Nephron (organoid): Measurements from ENCODE around the gene ECHDC1.

Source experiments
- H3K27ac Mint-ChIP-seq, 3 experiments: 2 replicates each; pipeline ENCODE4 v1.8.0; 2020; ENCODE audit warnings: mixed read lengths in 3 of 3, mild to moderate bottlenecking in 2 of 3, moderate library complexity in 1 of 3
- H3K27me3 Mint-ChIP-seq: 2 replicates; pipeline ENCODE4 v1.8.0; 2021; ENCODE audit warnings: low read depth, mild to moderate bottlenecking, moderate library complexity, mixed read lengths
- H3K36me3 Mint-ChIP-seq: 2 replicates; pipeline ENCODE4 v1.8.0; 2020; ENCODE audit warnings: low read depth, mixed read lengths
- H3K4me1 Mint-ChIP-seq: 2 replicates; pipeline ENCODE4 v1.8.0; 2020; ENCODE audit warnings: mixed read lengths
- H3K4me3 Mint-ChIP-seq, 3 experiments: 2 replicates each; pipeline ENCODE4 v1.8.0; 2020; ENCODE audit warnings: mild to moderate bottlenecking in 3 of 3, mixed read lengths in 3 of 3, moderate library complexity in 2 of 3
- H3K9me3 Mint-ChIP-seq: 2 replicates; pipeline ENCODE4 v1.8.0; 2020; ENCODE audit warnings: mixed read lengths
- CTCF ChIP-seq, 3 experiments: fragments of 200-600 bp; sonication (generic); IDR thresholded peaks; one replicate each; pipeline ENCODE4 v1.5.0; 2021; ENCODE audit warnings: antibody characterized with exemption in 3 of 3; ENCODE audit not compliant: unreplicated experiment in 3 of 3

Gene ECHDC1

GRCh38 chr6:127272576-127272975 is 70.8 kb downstream of the ECHDC1 start:
- Mint-ChIP-seq H3K27ac (no peak overlapping the region), H3K27me3 (no peaks in the 10 kb centered on the region), H3K4me1 (peaks cover 43% of the 10 kb centered on the region), H3K9me3 (no peaks in the 10 kb centered on the region), H3K36me3 (peaks cover 16% of the 10 kb centered on the region), H3K4me3 (peak overlapping the region in 1 of 3 experiments; percentile 37)
- no peak for TF ChIP-seq CTCF (IDR thresholded peaks at IDR 0.05; ENCODE audit: unreplicated experiment in 3 of 3)

GRCh38 chr6:127267646-127268625 is 75.5 kb downstream of the ECHDC1 start:
- Mint-ChIP-seq H3K36me3 (peaks cover 9% of the 10 kb centered on the region), H3K4me1 (peaks cover 39% of the 10 kb centered on the region), H3K9me3 (no peaks in the 10 kb centered on the region), H3K27ac (peak overlapping the region; percentile 99 to 100 (median 99)), H3K4me3 (peak overlapping the region; percentile 98 to 100 (median 98)), H3K27me3 (no peaks in the 10 kb centered on the region)
- no peak for TF ChIP-seq CTCF (IDR thresholded peaks at IDR 0.05; ENCODE audit: unreplicated experiment in 3 of 3)

GRCh38 chr6:127266892-127267645 is 76.3 kb downstream of the ECHDC1 start:
- no peaks in the 10 kb centered on the region for H3K9me3 Mint-ChIP-seq
- peak overlapping the region; percentile 98 to 100 (median 98) for H3K4me3 Mint-ChIP-seq
- peaks cover 6% of the 10 kb centered on the region for H3K36me3 Mint-ChIP-seq
- peak overlapping the region; percentile 99 to 100 (median 99) for H3K27ac Mint-ChIP-seq
- H3K27me3 Mint-ChIP-seq, result no peaks in the 10 kb centered on the region
- H3K4me1 Mint-ChIP-seq, result peaks cover 34% of the 10 kb centered on the region
- TF ChIP-seq CTCF (IDR thresholded peaks at IDR 0.05; ENCODE audit: unreplicated experiment in 3 of 3), result no peak

- Mint-ChIP-seq H3K27ac (peak within 1 kb of the TSS; percentile 99 to 100 (median 99)), H3K9me3 (no peaks in the 10 kb centered on the region), H3K4me3 (peak within 1 kb of the TSS; percentile 98 to 100 (median 98)), H3K27me3 (no peaks in the 10 kb centered on the region), H3K4me1 (peaks cover 31% of the 10 kb centered on the region), H3K36me3 (peaks cover 4% of the 10 kb centered on the region)
- TF ChIP-seq CTCF (IDR thresholded peaks at IDR 0.05; ENCODE audit: unreplicated experiment in 3 of 3), result peak; percentile 66 to 74 (median 71)
Observed at GRCh38 chr6:127266178-127266891, 77.1 kb downstream of the ECHDC1 start, which contains the start of gene RNF146. RNF146 (plus strand) TSS chr6:127266864; CDS start chr6:127280339, 13,475 bp downstream.

- peak overlapping the region in 1 of 3 experiments; percentile 21 for H3K4me3 Mint-ChIP-seq
- H3K27me3 Mint-ChIP-seq, result no peaks in the 10 kb centered on the region
- H3K9me3 Mint-ChIP-seq, result no peaks in the 10 kb centered on the region
- H3K27ac Mint-ChIP-seq, result no peak overlapping the region
- no peak for TF ChIP-seq CTCF (IDR thresholded peaks at IDR 0.05; ENCODE audit: unreplicated experiment in 3 of 3)
- peaks cover 13% of the 10 kb centered on the region for H3K4me1 Mint-ChIP-seq
- H3K36me3 Mint-ChIP-seq, result no peaks in the 10 kb centered on the region
Observed at GRCh38 chr6:127263481-127263880, 79.9 kb downstream of the ECHDC1 start.
